GM21367 (cell line): ENCODE results near the gene AGMAT.
A peak's percentile ranks its signal among the peaks of the same experiment; 100 is the strongest.

Experiments
- ATAC-seq: cut with Tn5 transposase; IDR thresholded peaks from one replicate; pipeline ENCODE4 v1.9.1; 2021; ENCODE audit not compliant: unreplicated experiment

The AGMAT gene

DNA sequence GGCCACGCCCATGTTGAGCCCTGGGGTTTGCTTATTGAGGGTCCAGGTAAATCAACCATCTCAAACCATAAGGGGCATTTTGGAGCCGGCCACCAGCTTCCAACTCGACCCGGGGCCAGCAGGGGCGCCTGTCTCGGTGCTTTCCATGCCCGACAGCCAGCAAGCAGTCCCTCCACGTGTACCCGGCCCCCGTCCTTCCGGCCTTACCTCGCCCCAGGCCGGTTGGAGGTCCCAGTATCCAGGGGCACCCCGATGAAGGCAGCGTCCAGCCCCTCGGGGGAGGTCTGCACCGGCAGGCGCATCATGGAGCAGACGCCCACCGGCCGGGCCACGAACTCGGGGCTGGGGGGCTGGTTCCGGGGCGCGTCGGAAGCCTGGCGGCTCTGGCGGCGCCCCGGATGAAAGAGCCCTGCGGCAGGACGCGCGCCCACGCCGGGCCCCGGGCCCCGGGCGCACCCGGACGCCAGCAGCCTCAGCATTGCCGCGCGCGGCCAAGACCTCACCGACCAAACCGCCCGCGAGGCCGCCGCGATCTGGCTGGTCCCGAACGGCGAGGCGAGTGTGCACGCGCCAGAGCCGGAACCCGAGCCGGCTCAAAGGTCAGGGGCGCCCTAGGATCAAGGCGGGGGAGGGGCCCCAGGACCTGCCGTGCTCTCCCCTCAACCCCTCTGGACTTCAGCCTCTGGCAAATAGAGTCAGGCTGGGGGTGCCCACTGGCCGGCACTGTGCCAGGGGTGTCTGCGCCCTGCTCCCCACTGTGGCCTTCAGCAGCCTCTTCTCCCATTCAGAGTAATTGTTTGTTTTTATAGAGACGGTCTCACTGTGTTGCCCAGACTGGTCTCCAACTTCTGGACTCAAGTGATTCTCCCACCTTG is at the start of gene AGMAT:
TSS of gene AGMAT (minus strand) at position 563 of the 875 bp plus-strand sequence. CDS start at position 479, 84 bp downstream.
- ATAC-seq, result no peak

DNA sequence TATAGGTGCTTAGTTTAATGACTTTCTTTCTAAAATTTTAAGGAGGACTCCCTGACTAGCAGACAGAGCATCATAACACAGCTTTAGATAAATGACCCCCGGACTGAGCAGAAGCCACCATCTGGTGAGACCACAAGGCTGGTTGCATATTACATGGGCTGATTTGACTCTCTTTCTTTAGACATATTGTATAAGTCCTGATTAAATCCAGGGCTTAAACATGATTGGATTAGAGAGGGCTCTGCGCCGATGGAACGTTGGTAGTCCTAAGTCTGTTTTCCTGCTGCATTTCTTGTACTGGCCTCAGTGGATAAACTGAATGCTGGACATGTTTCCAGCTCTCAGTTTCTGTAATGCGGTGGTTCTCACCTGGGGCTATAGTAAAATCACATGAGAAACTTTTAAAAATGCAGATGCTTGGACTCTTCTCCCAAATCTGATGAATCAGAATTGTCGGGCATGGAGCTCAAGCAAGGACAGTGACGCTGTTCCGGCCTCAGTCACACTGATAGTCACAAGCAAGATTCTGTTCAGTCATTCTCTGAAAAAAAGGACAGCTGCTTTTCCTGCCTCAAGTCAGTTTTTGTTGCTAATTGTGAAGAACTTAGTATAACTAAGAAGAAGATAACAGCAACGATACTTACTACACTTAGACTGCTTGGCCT is 49.0 kb upstream of the AGMAT start:
- no peak for ATAC-seq

- peak; percentile 18 for ATAC-seq
Measured at GRCh38 chr1:15628003-15628402, 43.2 kb upstream of the AGMAT start.

GRCh38 chr1:15627343-15627988 is 42.6 kb upstream of the AGMAT start:
- peak; percentile 73 for ATAC-seq

DNA sequence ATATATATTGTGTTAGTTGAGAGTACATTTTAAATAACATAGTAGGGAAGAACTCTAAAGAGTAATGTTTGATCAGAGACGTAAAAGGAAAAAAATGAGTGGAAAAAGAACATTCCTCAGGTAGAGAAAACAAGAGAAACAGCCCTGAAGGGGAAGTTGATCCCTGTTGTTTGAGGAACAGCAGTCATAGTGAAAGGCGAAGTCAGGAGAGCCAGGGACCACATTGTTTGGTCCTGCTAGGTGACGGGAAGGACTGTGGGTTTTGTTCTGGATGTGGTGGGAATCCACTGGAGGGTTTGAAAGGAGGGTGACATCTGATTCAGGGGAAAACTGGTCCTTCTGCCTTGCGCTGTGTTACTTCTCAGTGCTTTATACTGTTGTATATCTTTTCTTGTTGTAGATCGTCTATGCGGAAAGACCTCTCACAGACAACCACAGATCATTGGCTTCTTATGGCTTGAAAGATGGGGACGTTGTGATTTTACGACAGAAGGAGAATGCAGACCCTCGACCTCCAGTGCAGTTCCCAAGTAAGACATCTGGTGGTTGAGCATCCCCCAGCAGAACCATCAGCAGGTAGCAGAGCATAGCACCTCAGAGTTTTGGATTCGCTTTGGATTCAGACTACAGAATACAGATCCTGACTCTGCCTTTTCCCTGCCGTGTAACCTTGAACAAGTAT is 41.6 kb upstream of the AGMAT start:
- ATAC-seq, result no peak

GRCh38 chr1:15625056-15625917 is 40.4 kb upstream of the AGMAT start:
- ATAC-seq, result no peak

GRCh38 chr1:15624133-15624714 is 39.4 kb upstream of the AGMAT start:
- ATAC-seq, result no peak

DNA sequence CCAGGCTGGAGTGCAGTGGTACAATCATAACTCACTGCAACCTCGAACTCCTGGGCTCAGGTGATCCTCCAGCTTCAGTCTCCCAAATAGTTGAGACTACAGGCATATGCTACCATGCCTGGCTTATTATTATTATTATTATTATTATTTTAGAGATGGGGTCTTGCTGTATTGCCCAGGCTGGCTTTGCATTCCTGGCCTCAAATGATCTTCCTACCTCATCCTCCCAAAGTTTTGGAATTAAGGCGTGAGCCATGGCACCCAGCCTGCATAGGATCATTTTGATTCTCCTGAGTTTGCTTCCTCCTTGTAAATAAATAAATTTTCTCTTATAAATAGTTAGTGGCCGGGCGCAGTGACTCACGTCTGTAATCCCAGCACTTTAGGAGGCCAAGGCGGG is 38.6 kb upstream of the AGMAT start:
- no peak for ATAC-seq

DNA sequence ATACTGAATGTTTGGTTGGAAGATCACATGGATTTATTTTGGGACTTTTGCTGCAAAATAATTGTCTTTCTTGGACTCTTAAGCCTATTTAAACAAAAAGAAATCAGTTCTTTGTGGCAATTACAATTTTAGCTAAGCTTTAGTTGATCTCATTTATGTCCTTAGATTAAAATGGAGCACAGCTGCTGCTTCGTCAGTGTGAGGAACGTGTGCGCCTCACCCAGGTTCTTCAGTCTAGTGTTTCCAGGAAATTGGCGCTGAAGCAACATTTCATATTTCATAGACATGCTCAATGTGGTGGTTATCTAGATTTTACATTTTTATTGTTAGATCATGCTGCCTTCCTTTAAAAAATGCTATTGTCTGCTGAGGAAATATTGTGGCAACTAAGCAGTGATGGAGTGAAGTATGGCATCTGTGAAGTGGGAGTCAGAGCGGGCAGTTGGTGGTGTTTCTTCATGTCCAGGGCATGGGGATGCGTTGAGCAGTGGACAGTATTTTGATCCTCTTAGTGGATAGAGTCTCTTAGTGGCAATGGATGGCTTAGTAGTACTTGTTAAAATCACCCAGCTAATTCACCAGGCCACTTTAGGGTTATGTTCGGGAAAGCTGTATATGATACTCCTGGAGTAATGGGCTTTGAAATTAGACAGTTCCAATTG is 38.0 kb upstream of the AGMAT start:
- no peak for ATAC-seq

GRCh38 chr1:15621975-15622374 is 37.1 kb upstream of the AGMAT start:
- no peak for ATAC-seq

DNA sequence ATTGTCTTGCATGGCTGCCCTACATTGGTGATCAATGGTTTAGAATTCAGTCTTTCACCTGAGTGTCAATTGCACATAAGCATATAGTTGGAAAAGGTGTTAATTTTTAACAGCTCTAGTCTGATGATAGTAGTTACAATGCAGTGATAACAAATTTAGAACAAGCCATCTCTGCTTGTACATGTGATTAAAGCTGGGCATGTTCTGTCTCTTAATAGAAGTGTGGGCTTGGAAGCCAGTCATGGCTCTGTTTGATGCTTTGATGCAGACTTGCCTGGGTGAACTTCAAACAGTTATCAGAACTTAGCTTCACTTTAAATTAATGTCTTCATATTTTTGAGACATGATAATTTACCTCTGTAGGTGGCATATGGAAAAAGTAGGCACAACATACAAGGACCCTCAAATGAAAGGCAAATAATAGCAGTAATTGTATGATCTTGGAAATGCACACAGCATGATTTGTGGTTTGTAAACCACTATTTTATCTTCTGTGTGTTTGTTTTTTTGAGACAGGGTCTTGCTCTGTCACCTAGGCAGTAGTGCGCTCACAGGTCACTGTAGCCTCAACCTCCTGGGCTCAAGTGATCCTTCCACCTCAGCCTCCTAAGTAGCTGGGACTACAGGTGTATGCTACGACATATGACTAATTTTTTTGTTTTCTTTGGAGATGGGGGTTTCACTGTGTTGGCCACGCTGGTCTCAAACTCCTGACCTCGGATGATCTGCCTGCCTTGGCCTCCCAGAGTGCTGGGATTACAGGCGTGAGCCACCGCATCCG is 36.2 kb upstream of the AGMAT start:
- no peak for ATAC-seq

- ATAC-seq, result no peak
Measured at GRCh38 chr1:15620155-15620545, 35.3 kb upstream of the AGMAT start.

GRCh38 chr1:15618655-15619525 is 34.0 kb upstream of the AGMAT start:
- ATAC-seq, result no peak

GRCh38 chr1:15618077-15618654 is 33.3 kb upstream of the AGMAT start:
- ATAC-seq, result no peak

DNA sequence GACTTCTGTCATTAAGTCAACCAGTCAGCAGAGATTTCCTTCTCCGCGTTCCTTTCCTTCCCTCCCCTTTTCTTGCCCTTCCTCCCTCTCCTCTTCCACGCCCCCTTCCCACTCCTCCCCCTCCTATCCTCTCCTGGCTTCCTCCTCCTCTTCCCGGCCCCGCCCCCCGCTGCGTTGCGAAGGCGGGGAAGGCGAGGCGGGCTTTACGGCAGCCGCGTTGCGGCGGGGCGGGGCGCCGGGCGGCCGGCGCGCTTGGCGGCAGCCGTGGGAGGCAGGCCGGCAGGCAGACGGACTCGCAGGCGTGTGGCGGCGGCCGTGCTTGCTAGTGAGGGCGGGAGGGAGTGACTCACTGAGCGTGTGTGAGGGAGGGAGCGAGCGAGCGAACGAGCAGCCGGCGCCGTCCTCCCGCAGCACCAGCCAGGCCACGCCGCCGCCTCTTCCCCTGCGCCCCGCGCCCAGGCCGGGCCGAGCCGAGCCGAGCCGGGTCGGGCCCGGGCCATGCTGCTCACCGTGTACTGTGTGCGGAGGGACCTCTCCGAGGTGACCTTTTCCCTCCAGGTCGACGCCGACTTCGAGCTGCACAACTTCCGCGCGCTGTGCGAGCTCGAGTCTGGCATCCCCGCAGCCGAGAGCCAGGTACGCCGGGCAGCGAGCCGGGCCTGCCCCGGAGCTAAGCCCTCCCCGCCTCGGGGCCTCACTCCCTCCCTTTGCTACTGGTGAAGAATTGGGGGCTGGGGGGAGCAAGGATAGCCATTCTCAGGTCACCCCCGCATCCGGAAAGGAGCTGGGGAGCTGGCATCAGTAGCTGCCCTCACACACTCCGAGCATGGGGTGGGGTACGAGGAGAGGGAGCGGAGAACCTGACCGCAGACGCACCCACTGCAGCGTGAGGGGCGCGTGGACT is 32.6 kb upstream of the AGMAT start, which contains the start of gene DDI2:
TSS of gene DDI2 (plus strand) at position 286 of the 904 bp plus-strand sequence. CDS start at position 499, 213 bp downstream.
- ATAC-seq, result peak; percentile 54
